Activated naive CD4-positive, alpha-beta T cell treated with anti-CD3 and anti-CD28 coated beads, Interleukin-2, amount 10 ng/mL, durations not matched to agents 7 days and 5 days (primary cell): Measurements from ENCODE around the gene LPAR5.

Experiments used
- CTCF ChIA-PET: fragments of 350-600 bp; sonication (Branson Sonifier 250); formaldehyde crosslinking; loops from one replicate; lab custom pipeline; 2021; ENCODE audit warnings: antibody characterized with exemption; lab: Charles Lee
- DNase-seq: peaks from one replicate; pipeline ENCODE4 v3.0.0-alpha.2; 2020
- H3K27ac Mint-ChIP-seq: one replicate; pipeline ENCODE4 v1.8.0; 2021; ENCODE audit warnings: mild to moderate bottlenecking, moderate library complexity, mixed read lengths
- H3K27me3 Mint-ChIP-seq: one replicate; pipeline ENCODE4 v1.8.0; 2021; ENCODE audit warnings: mild to moderate bottlenecking, mixed read lengths
- H3K36me3 Mint-ChIP-seq: one replicate; pipeline ENCODE4 v1.8.0; 2021; ENCODE audit warnings: mixed read lengths
- H3K4me1 Mint-ChIP-seq: one replicate; pipeline ENCODE4 v1.8.0; 2021; ENCODE audit warnings: mixed read lengths
- H3K4me3 Mint-ChIP-seq: one replicate; pipeline ENCODE4 v1.8.0; 2021; ENCODE audit warnings: mild to moderate bottlenecking, moderate library complexity, mixed read lengths
- H3K9me3 Mint-ChIP-seq: one replicate; pipeline ENCODE4 v1.8.0; 2021; ENCODE audit warnings: mixed read lengths

The LPAR5 gene

DNA sequence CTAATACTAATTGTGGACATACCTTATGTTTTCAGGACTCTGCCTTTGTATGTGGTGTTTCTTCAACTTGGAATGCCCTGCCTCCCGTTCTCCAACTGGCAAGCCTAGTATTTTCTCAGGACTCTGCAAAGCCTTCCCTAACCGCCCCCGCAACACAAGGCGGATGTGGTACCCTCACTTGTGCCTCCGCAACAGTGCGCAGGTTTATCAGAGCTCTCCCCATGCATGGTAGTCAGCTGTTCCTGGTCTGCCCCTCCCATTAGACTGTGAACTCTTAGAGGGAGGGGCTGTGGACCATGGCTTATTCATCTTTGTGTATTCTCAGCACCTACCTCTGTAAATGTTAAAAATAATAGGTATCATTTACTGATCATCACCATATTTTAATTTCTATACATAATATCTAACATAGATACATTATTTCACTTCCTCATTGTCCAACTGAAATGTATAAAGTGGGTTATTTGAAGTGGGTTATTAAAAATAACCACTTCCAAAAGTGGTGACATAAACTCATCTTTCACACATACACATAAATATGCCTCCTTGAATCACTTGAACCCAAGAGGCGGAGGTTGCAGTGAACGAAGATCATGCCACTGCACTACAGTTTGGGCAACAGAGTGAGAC lies 9.0 kb downstream of the LPAR5 start:
- H3K4me3 Mint-ChIP-seq, result peak overlapping the region; percentile 74
- no peaks in the 10 kb centered on the region for H3K27me3 Mint-ChIP-seq
- H3K27ac Mint-ChIP-seq, result peak overlapping the region; percentile 16
- CTCF ChIA-PET, result interaction anchor here (1.2 to 1.5 kb wide), 2 partner anchors 8 to 198 kb away, joined by 4 to 6 read pairs; no protein-coding TSS in a partner anchor
- no peaks in the 10 kb centered on the region for H3K9me3 Mint-ChIP-seq
- peaks cover 34% of the 10 kb centered on the region for H3K4me1 Mint-ChIP-seq
- no peaks in the 10 kb centered on the region for H3K36me3 Mint-ChIP-seq
- no peak for DNase-seq

DNA sequence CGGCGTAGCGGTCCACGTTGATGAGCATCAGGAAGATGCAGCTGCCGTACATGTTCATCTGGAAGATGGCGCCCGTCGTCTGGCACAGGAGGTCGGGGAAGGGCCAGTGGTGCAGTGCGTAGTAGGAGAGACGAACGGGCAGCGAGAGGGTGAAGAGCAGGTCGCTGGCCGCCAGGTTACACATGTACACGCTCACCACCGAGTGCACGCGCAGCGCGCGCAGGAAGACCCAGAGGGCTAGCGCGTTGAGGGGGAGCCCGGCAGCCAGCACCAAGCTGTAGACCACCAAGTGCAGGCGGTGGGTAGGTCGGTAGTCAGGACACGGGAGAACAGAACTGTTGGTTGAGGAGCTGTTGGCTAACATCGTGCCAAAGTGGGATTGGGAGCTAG lies 14.9 kb downstream of the LPAR5 start:
- Mint-ChIP-seq H3K9me3 (no peaks in the 10 kb centered on the region), H3K4me3 (peak overlapping the region; percentile 38), H3K4me1 (peaks cover 13% of the 10 kb centered on the region), H3K27me3 (no peaks in the 10 kb centered on the region), H3K27ac (peak overlapping the region; percentile 65), H3K36me3 (peaks cover 10% of the 10 kb centered on the region)
- CTCF ChIA-PET, result interaction anchor here (0.7 to 4.1 kb wide), 14 partner anchors 10 to 213 kb away, joined by 3 to 30 read pairs (median 5); partner anchors contain the start of gene ZNF384
- no peak for DNase-seq

DNA sequence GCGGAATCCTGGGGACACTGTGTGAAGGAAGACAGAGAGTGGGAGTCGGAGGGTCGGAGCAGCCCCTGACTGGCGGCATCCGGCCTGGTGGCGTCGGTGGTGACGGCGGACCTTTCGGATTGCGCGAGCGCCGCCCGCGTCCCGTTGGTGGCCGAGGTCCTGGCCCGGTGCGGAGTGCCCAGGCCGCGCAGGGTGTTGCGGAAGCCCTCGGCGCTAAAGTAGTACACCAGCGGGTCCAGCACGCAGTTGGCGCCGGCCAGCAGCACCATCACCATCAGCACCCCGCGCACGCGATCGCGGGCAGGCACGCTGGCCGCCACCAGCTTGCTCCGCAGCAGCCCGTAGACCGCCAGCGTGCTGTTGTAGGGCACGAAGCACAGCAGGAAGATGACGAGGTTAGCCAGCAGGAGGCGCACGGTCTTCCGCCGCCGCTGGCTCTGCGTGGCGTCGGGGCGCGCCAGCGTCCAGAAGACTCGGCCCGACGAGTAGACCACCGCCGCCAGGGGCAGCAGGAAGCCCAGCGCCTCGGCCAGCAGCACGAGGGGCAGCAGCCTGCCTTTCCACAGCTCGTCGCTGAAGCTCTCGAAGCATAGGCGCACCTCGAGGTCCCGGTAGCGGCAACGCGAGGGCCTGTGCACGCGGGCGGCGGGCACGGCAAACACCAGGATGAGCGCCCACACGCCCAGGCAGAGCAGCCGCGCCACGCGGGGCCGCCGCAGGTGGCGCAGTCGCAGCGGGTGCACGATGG lies 15.4 kb downstream of the LPAR5 start:
- peak; percentile 66 for DNase-seq
- Mint-ChIP-seq H3K9me3 (no peaks in the 10 kb centered on the region), H3K27ac (no peak overlapping the region), H3K4me1 (peaks cover 13% of the 10 kb centered on the region), H3K27me3 (no peaks in the 10 kb centered on the region), H3K36me3 (peaks cover 10% of the 10 kb centered on the region), H3K4me3 (peak overlapping the region; percentile 38)
- CTCF ChIA-PET, result interaction anchor here (0.8 to 4.1 kb wide), 16 partner anchors 9 to 215 kb away, joined by 3 to 30 read pairs (median 5); no protein-coding TSS in a partner anchor

DNA sequence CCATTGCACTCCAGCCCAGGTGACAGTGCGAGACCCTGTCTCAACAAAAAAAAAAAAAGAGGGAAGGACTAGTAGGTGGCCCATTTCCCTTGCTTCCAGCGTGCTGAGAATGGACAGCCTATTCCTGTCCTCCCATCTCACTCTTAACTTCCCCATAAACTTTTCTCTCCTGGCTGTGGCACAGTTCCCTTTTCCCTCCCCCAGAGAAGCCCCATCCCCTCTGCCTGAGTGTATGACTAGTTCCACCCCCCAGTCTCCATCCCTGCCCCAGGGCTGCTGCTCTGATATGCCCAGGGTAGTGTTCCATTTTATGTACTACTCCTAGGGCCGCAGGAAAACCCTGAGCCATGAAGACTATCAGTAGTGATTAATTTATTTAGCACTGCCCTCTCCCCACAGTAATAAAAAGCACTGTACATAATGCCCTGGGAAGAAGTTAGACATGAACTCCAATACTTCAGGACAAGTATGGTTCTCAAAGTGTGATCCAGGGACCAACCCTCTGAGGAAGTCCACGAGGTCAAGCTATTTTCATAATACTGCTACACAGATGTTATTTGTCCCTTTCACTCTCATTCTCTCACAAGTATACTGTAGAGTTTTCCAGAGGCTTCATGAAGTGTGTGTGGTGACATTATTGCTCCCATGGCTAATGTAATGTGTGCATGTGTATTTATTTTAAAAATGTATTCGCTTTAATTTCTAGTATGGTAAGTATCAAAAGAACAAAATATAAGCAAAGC lies 17.1 kb downstream of the LPAR5 start:
- no peak overlapping the region for H3K27ac Mint-ChIP-seq
- CTCF ChIA-PET, result interaction anchor here (0.9 to 4.1 kb wide), 9 partner anchors 9 to 207 kb away, joined by 3 to 30 read pairs (median 6); no protein-coding TSS in a partner anchor
- H3K9me3 Mint-ChIP-seq, result no peaks in the 10 kb centered on the region
- H3K27me3 Mint-ChIP-seq, result no peaks in the 10 kb centered on the region
- no peak for DNase-seq
- H3K4me3 Mint-ChIP-seq, result no peak overlapping the region
- H3K36me3 Mint-ChIP-seq, result peaks cover 10% of the 10 kb centered on the region
- peaks cover 23% of the 10 kb centered on the region for H3K4me1 Mint-ChIP-seq

DNA sequence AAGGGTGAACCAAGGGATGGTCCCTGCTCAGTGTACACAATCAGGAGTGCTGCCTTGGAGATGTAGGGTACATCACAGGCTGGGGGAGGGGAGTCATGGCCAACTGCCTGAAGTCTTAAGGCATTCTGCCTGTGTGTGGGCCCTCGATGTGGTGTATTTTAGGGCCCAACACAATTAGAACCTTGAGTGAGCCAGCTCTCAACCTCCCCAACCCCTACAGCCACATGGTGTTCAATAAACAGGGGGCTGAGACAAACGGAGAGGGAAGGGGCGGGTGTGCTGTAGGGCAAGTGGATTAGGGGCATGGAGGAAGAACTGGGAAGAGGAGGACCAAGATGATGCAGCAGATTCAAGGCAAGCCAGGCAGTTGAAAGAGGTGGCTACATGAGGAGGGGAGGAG lies 20.0 kb downstream of the LPAR5 start:
- no peaks in the 10 kb centered on the region for H3K27me3 Mint-ChIP-seq
- H3K36me3 Mint-ChIP-seq, result peaks cover 10% of the 10 kb centered on the region
- peak overlapping the region; percentile 21 for H3K27ac Mint-ChIP-seq
- H3K4me3 Mint-ChIP-seq, result no peak overlapping the region
- CTCF ChIA-PET, result interaction anchor here (0.6 to 1.6 kb wide), 4 partner anchors 17 to 219 kb away, joined by 4 to 6 read pairs (median 4); no protein-coding TSS in a partner anchor
- H3K9me3 Mint-ChIP-seq, result no peaks in the 10 kb centered on the region
- H3K4me1 Mint-ChIP-seq, result peaks cover 43% of the 10 kb centered on the region
- no peak for DNase-seq

DNA sequence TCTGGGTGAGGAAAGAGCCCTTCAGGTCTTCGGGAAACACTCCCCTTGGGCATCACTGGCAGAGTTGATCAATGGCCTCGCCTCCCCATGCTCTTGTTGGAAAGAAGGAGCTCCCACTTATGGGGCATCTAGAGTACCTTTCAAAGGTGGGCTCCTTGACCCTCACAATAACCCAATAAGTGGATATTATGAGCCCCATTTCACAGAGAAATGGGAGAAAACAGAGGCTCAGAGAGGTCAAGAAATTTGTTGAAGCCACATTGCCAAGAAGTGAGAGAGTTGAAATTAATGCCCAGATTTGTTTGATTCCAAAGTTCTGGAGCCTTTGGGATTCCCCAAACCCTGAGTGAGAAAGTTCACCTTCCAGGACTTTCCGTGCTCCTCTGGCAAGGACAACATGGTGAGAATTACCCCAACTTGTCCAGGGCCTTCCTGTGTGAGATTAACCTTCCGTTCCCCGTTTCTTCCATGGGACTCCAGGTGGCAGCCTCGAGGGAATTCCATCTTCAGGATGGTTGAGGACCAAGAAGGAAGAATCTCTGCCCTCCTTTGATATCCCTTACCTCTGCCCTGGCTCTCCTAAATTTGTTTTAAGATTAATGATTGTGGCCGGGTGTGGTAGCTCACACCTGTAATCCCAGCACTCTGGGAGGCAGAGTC lies 21.1 kb downstream of the LPAR5 start:
- H3K36me3 Mint-ChIP-seq, result peaks cover 7% of the 10 kb centered on the region
- CTCF ChIA-PET, result interaction anchor here (1.3 to 1.6 kb wide), 3 partner anchors 32 to 220 kb away, joined by 3 to 5 read pairs (median 4); partner anchors contain the start of gene ACRBP
- no peaks in the 10 kb centered on the region for H3K9me3 Mint-ChIP-seq
- H3K4me3 Mint-ChIP-seq, result no peak overlapping the region
- no peak for DNase-seq
- H3K27me3 Mint-ChIP-seq, result no peaks in the 10 kb centered on the region
- peaks cover 45% of the 10 kb centered on the region for H3K4me1 Mint-ChIP-seq
- peak overlapping the region; percentile 59 for H3K27ac Mint-ChIP-seq

DNA sequence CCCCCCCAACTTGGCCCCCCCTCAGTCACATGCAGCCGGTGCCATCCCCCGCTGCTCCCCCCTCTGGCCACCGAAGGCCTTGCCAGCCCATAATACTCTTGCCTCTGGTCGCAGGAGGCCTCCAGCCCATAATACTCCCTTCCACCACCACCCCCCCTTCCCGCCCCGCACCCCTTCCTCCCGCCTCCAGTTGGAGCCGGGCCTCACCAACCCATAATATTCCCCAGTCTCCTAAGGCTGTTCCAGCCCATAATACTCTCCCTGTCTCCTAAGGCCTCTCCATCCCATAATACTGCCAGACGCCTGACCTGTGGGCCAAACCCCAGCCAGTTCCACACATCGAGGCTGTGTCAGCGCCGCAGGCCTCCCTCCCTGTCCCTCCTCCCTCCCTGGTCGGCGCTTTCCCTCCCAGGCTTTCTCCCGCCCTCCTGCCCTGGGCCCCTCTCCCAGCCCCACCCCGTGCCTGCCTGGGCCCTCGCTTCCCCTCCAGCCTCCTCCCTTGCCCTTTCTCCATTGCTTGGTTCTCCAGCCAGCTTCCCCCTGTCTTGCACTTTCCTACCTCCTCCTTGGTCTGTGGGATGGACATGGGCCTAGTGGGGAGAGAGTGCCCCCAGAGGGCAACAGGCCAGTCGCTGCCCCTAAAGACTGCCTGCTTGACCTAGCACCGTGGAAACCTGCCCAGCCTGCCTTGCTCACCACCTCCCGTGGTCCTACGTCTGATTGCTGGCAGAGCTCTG lies 21.8 kb downstream of the LPAR5 start:
- H3K36me3 Mint-ChIP-seq, result peaks cover 3% of the 10 kb centered on the region
- CTCF ChIA-PET, result interaction anchor here (1.1 to 1.3 kb wide), 2 partner anchors 33 to 161 kb away, joined by 3 read pairs; partner anchors contain the start of gene ACRBP
- H3K9me3 Mint-ChIP-seq, result no peaks in the 10 kb centered on the region
- H3K27ac Mint-ChIP-seq, result peak overlapping the region; percentile 77
- H3K27me3 Mint-ChIP-seq, result no peaks in the 10 kb centered on the region
- H3K4me1 Mint-ChIP-seq, result peaks cover 45% of the 10 kb centered on the region
- H3K4me3 Mint-ChIP-seq, result no peak overlapping the region
- no peak for DNase-seq

DNA sequence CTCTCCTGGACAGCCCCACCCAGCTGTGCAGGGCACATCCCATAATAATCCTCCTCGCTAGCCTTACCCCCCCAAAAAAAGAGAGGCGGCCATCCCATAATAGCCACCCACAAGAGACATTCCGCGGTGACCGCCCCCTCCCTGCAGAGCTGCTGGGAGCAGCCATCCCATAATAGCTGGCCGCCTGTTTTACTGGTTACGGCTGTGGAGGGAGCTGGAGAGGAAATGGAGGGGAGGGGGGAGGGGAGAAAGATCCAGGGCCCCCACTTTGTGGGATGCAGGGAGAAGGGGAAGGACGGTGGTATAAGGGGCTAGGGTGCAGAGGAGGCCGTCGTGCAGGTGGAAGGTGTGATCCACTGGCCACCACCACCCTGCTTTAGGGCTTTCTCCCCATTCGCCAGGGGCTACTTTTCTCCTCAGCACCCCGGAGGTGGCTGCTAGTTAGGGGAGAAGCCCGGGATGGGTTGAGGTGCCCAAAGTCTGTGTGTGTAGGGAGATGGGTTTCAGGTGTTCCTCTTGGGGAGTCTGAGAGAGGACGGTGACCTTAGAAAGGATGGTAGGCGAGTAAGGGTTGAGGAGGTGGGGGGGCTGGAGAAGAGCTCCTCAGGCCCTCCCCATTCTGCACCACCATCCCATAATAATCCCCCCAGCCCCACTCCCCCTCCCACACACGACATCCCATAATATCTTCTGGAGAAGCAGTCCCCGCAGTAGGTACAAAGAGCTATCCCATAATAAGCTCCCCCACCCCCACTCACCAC lies 22.6 kb downstream of the LPAR5 start:
- Mint-ChIP-seq H3K4me3 (peak overlapping the region; percentile 56), H3K9me3 (no peaks in the 10 kb centered on the region), H3K27me3 (no peaks in the 10 kb centered on the region), H3K27ac (peak overlapping the region; percentile 91), H3K4me1 (peaks cover 45% of the 10 kb centered on the region), H3K36me3 (no peaks in the 10 kb centered on the region)
- CTCF ChIA-PET, result interaction anchor here (0.7 to 1.4 kb wide), 6 partner anchors 34 to 256 kb away, joined by 3 to 4 read pairs (median 3); partner anchors contain the start of genes ACRBP and MLF2
- peak; percentile 74 for DNase-seq

DNA sequence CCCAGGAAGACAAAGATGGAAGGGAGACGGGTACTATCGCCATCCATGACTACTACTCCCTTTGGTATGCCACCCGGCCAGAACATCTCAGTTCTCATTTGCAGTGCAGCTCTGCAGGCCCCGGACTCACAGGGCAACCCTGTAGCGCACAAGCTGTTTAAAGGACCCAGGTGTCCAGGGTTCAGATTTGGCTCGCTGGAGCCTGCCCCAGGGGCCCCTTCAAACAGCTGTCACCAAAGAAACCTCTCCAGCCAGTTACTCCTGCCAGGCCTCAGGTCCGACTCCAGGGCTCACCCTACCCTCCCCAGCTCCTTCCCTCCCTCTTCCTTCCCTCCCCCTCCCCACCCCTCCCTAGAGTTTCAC lies 23.1 kb downstream of the LPAR5 start:
- Mint-ChIP-seq H3K27me3 (no peaks in the 10 kb centered on the region), H3K4me3 (peak overlapping the region; percentile 56), H3K27ac (peak overlapping the region; percentile 91), H3K36me3 (no peaks in the 10 kb centered on the region), H3K9me3 (no peaks in the 10 kb centered on the region), H3K4me1 (peaks cover 42% of the 10 kb centered on the region)
- CTCF ChIA-PET, result interaction anchor here (0.7 to 1.4 kb wide), 4 partner anchors 49 to 257 kb away, joined by 3 to 4 read pairs (median 3); partner anchors contain the start of gene MLF2
- DNase-seq, result no peak

DNA sequence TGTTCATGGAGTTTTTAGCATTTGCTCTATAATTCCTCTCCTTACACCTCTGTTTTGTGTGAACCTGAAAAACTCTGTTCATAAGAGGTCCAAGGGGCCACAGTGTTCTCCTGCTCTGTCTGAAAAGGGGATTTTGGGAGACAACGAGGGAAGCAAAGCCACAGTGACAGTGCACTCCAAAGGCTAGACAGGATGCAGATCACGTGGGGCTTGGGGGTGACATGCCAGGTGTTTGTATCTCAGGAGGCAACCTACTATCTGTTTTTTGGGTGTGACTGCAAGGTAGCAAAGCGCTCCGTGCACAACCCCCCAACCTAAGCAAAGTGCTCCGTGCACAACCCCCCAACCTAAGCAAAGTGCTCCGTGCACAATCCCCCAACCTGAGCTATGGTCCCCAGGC lies 23.5 kb downstream of the LPAR5 start:
- H3K27me3 Mint-ChIP-seq, result no peaks in the 10 kb centered on the region

DNA sequence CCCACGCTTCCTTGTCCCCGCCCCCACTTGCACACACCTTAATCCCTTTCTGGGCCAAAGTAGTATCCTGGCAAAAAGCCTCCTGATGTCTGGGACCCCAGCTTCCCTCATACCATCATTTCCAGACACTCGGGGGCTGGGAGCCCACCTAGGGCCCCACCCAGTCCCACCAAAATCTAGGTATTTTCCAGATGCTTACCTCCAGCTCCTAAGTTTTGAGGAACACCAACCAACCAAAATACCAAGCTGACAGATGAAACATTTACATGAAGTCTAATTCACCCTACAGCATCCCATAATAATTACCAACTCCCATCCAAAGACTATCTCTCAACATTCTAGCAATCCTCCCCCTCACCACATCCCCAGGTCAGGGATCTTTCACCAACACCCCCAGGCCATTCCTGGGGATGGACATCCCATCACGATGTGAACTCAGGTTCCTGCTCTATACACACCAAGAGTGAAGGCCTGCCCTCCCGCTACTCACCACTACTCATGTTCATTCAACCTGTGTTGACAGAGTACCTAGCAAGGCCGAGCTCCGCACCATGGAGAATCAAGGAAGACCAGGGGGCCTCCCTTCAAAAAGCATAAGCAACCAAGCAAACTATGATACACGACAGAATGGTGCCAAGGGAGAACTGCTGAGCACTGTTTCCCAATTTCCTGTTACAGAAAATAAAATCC lies 27.0 kb downstream of the LPAR5 start:
- DNase-seq, result peak; percentile 47
- Mint-ChIP-seq H3K4me1 (peaks cover 54% of the 10 kb centered on the region), H3K36me3 (peaks cover 22% of the 10 kb centered on the region), H3K4me3 (no peak overlapping the region), H3K27me3 (no peaks in the 10 kb centered on the region), H3K27ac (no peak overlapping the region), H3K9me3 (no peaks in the 10 kb centered on the region)
- CTCF ChIA-PET, result interaction anchor here (1.0 to 1.4 kb wide), 2 partner anchors 22 to 264 kb away, joined by 3 read pairs; partner anchors contain the start of gene SPSB2

More for the DNA sequence above, 23.5 kb downstream of the LPAR5 start:
- DNase-seq, result peak; percentile 71
- Mint-ChIP-seq H3K36me3 (no peaks in the 10 kb centered on the region), H3K9me3 (no peaks in the 10 kb centered on the region), H3K27ac (peak overlapping the region; percentile 91), H3K4me3 (peak overlapping the region; percentile 56), H3K4me1 (peaks cover 42% of the 10 kb centered on the region)
- CTCF ChIA-PET, result interaction anchor here (0.7 to 1.4 kb wide), 3 partner anchors 49 to 257 kb away, joined by 3 to 4 read pairs (median 3); partner anchors contain the start of gene MLF2
